Measurements from ENCODE around the gene CRAT. TPM values are rescaled to one million over a fixed set of nuclear protein-coding genes. Genes with fewer than 3 reads are reported as not detected.

CRAT gene
- total and polyA plus RNA-seq, 2 of the 4 experiments (the other 2 are of a cell fraction) = 18.8 to 41.6 TPM

GRCh38 chr9:129109952-129110739 is 447 bp downstream of the CRAT start:
- ChIA-PET CTCF (interaction anchor here (0.9 kb wide), 1 partner anchor 15 kb away, joined by 3 read pairs; no protein-coding TSS in a partner anchor), POLR2A (ENCODE audit: unreplicated experiment) (no interaction called here)
- intact Hi-C loops (cut with micrococcal nuclease) (no loop called here), dilution Hi-C loops (cut with HindIII; ENCODE audit: low sequenced_read_pairs, unreplicated experiment) (no loop called here), in situ Hi-C loops (cut with MboI; ENCODE audit: low sequenced_read_pairs) (no loop called here)
- no peak for TF ChIP-seq RCOR1 (IDR thresholded peaks at IDR 0.05; ENCODE audit: insufficient replicate concordance, low read length)
- no peak for TF ChIP-seq RAD21 (IDR thresholded peaks at IDR 0.05; ENCODE audit: low read length)
- TF ChIP-seq SMC3 (IDR thresholded peaks at IDR 0.05; ENCODE audit: low read depth, low read length) = no peak
- TF ChIP-seq FOS (IDR thresholded peaks at IDR 0.05; ENCODE audit: low read depth, low read length) = no peak
- no peak; the same call in 1 of the 2 replicates for TF ChIP-seq MXI1 (IDR thresholded peaks at IDR 0.05; ENCODE audit: borderline replicate concordance, low read depth, low read length)
- TF ChIP-seq POLR2A (IDR thresholded peaks at IDR 0.05; ENCODE audit: low read depth, low read length) = no peak
- no peak for TF ChIP-seq RFX5 (IDR thresholded peaks at IDR 0.05; ENCODE audit: low read depth, low read length)
- no peak for TF ChIP-seq CEBPB (IDR thresholded peaks at IDR 0.05; ENCODE audit: low read depth, low read length)
- TF ChIP-seq MAFK (IDR thresholded peaks at IDR 0.05; ENCODE audit: low read depth, low read length) = no peak
- Histone ChIP-seq H3K4me2 (ENCODE audit: low read depth, low read length) (peak overlapping the region; percentile 89), H3K23ac (ENCODE audit: low read depth, low read length) (peak overlapping the region; percentile 53), H3K4ac (ENCODE audit: low read depth, low read length) (peak overlapping the region; percentile 78), H2BK120ac (ENCODE audit: low read depth, low read length) (no peak overlapping the region), H3K79me1 (ENCODE audit: low read depth in 1 of 2, low read length in 2 of 2) (peaks cover 28 to 68% of the 10 kb centered on the region in 2 experiments), H4K91ac (ENCODE audit: insufficient read depth, low read depth, low read length) (no peak overlapping the region; the same call in 1 of the 2 replicates), H2AFZ (replicated peaks; ENCODE audit: low read length, poor library complexity) (peak overlapping the region; percentile 91), H2BK15ac (ENCODE audit: low read depth, low read length) (no peak overlapping the region), H3K9me3 (ENCODE audit: control insufficient read depth, insufficient read depth, low read length) (no peaks in the 10 kb centered on the region), H3K56ac (ENCODE audit: extremely low read depth, insufficient read depth, low read length) (peak overlapping the region; percentile 58), H3K4me1 (ENCODE audit: control insufficient read depth, insufficient read depth, low read length) (peaks cover 7% of the 10 kb centered on the region), H3K9ac (ENCODE audit: low read depth, low read length) (peak overlapping the region; percentile 83), H3K9me1 (ENCODE audit: insufficient read depth, low read length) (0 out of 2 replicates have a peak, but pooled peaks cover 3% of the 10 kb centered on the region), H3K36me3 (ENCODE audit: control insufficient read depth, insufficient read depth, low read length) (peaks cover 19% of the 10 kb centered on the region), H4K8ac (ENCODE audit: low read depth in 2 of 2, low read length in 2 of 2) (peak overlapping the region in 1 of 2 experiments; percentile 64; a peak in 2 of 4 replicates), H3K18ac (ENCODE audit: low read depth, low read length) (peak overlapping the region; percentile 5; the same call in 1 of the 2 replicates), H4K20me1 (ENCODE audit: insufficient read depth, low read length) (peaks cover 4% of the 10 kb centered on the region), H2BK20ac (ENCODE audit: low read depth, low read length) (no peak overlapping the region; the same call in 1 of the 2 replicates), H2BK5ac (ENCODE audit: low read depth, low read length, poor library complexity, severe bottlenecking) (peak overlapping the region; percentile 79), H2AK9ac (replicated peaks; ENCODE audit: low read depth, low read length, poor library complexity) (peak overlapping the region; percentile 99), H3K14ac (replicated peaks; ENCODE audit: low read depth, low read length) (peak overlapping the region; percentile 75), H3K27ac (ENCODE audit: insufficient read depth, low read length) (peak overlapping the region; percentile 76), H2AK5ac (ENCODE audit: low read depth, low read length) (peak overlapping the region; percentile 77; the same call in 1 of the 2 replicates), H3K4me3 (ENCODE audit: insufficient read depth, low read depth, low read length) (peak overlapping the region; percentile 91), H3K27me3 (ENCODE audit: control insufficient read depth, insufficient read depth, low read length) (no peaks in the 10 kb centered on the region), H4K5ac (ENCODE audit: low read depth, low read length) (no peak overlapping the region; the same call in 1 of the 2 replicates)
- WGBS, 2 experiments (ENCODE audit: extremely low coverage in 2 of 2, insufficient read length in 1 of 2) = 1% methylated on average over 24 of the region's 64 CpGs; no CpG with 5 or more reads in 1 of the 2 experiments
- DNase-seq (peak; percentile 28), ATAC-seq (ENCODE audit: low read depth) (peak; percentile 24)
- BruUV-seq (replicated peaks) = no TSS peak

Data from IMR-90 (cell line).